GM23248 (cell line): Measurements from ENCODE around the gene SYNDIG1.

Source experiments
- EZH2 ChIP-seq: fragments of 200-600 bp; sonication (generic); IDR thresholded peaks from 2 replicates; pipeline ENCODE4 v1.6.1; 2018; ENCODE audit warnings: antibody characterized with exemption, mild to moderate bottlenecking; ENCODE audit not compliant: insufficient read depth, poor library complexity, severe bottlenecking
- EZH2phosphoT487 ChIP-seq: fragments of 200-600 bp; sonication (generic); IDR thresholded peaks from 2 replicates; pipeline ENCODE4 v1.6.1; 2018; ENCODE audit warnings: antibody characterized with exemption, moderate library complexity, mild to moderate bottlenecking, low read depth; ENCODE audit not compliant: insufficient read depth

- TF ChIP-seq EZH2 (no peak), EZH2phosphoT487 (no peak)
Observed at GRCh38 chr20:24690408-24690807, 221.0 kb downstream of the SYNDIG1 start.
